IPS-11a (cell line): Measurements from ENCODE around the gene TMC7.

Source experiments
- H3K4me3 ChIP-seq: one replicate; pipeline ENCODE4 v1.5.1; 2013; ENCODE audit warnings: low read depth, low read length, control low read depth

Gene TMC7

GRCh38 chr16:19110537-19111360 lies 127.0 kb downstream of the TMC7 start:
- H3K4me3 ChIP-seq: no peak overlapping the region

GRCh38 chr16:19112099-19112407 lies 128.3 kb downstream of the TMC7 start:
- H3K4me3 ChIP-seq: no peak overlapping the region
